Skin of body (tissue), 2 donors: ENCODE data around the gene XKR8. TPM values are rescaled to one million over a fixed set of nuclear protein-coding genes. Genes with fewer than 3 reads are reported as not detected.
"Not testable (repeated sequence)": the region's sequence is repeated elsewhere in the genome, so short reads cannot be mapped to it uniquely, and the experiment has no call there.

Source experiments
- DNase-seq: peaks from one replicate; lab custom pipeline; 2025; lab: John Stamatoyannopoulos, UW
- total RNA-seq: library from RNA; depleted of rRNA; stranded (reverse); fragments of >200 nt; gene quantifications from one replicate; pipeline ENCODE4 v1.2.3, GENCODE V29; 2014

XKR8 gene
- total RNA-seq, 1 donor from 2014 or later: 1.9 TPM

DNA sequence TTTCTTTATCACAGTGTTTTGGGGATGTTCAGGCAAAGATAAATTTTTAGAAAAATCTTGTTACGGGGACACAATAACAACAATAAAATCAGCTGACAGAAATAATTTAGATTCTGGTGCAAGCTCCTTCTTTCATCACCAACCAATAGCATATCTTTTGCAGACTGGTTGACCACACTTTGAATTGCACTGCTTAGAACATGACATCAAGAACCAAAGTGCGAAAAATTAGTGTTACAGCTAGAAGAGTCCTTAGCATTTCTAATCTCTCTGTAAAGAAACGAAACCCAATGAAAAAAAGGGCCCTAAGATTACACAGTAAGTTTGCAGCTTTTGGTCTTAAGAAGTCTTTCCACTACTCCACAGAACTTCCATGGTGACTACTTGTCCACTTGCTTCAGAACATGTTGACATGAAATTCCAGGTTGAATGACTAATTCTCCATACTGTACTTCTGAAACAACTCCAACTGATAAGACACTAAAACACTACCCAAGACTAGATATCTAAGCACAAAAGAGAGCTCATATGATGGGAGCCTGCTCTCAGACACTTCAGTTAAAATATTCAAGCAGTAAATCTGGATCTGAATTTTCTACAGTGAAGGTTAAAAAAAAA lies 31.3 kb downstream of the XKR8 start:
- no peak for DNase-seq

DNA sequence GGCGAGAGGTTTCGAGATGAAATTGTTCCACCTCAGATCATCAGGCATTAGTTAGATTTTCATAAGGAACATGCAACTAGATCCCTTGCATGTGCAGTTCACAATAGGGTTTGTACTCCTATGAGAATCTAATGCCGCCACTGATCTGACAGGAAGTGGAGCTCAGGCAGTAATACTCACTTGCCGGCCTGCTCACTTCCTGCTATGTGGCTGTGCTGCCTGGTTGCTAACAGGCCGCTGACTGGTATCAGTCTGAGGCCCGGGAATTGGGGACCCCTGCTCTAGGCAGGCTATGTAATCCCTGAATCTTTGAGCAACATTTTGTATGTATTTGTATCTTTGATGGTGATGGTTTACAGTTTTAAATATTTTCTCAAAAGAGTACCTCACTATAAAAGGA lies 32.5 kb downstream of the XKR8 start:
- DNase-seq: no peak

DNA sequence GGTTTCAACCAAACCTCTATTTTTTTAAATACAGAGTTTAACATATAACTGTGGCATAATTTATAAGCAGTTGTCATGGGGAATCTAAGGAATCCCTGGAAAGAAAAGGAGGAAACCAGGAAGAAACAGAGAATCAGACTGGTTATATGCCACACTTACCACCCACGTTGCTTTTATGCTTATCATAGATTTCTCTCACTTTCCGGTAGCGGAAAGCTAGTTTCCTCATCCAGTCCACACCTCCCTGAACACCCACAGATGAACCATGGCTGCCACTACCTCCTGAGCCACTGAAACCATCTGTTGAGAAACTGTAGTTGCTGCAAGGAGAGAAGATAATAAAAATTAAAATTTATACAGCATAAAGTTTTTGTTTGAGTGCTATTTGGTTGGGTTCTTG lies 33.5 kb downstream of the XKR8 start:
- no peak for DNase-seq

DNA sequence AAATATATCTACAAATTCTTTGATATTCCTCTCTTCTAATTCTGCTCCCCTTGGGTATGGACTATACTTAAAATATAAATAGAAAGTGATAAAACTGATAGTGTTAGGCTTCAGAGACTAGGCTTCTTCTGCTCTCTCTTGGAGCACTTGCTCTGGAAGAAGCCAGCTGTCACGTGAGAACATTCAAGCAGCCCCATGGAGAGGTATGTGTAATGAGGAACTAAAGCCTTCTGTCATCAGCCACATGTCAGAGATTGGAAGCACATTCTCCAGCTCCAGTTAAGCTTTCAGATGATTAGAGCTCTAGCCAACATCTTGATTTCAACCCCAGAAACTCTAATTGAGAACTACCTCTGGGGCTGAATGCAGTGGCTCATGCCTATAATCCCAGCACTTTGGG lies 34.3 kb downstream of the XKR8 start:
- peak; percentile 46 for DNase-seq

DNA sequence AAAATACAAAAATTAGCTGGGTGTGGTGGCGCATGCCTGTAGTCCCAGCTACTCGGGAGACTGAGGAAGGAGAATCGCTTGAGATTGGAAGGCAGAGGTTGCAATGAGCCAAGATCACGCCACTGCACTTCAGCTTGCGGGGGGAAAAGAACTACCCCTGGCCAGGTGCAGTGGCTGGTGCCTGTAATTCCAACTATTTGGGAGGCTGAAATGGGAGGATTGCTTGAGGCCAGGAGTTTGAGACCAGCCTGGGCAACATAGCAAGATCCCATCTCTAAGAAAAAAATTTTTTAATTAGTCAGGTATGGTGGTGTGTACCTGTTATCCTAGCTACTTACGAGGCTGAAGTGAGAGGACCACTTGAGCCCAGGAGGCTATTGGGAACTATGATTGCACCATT lies 34.8 kb downstream of the XKR8 start:
- DNase-seq: not testable (repeated sequence)

DNA sequence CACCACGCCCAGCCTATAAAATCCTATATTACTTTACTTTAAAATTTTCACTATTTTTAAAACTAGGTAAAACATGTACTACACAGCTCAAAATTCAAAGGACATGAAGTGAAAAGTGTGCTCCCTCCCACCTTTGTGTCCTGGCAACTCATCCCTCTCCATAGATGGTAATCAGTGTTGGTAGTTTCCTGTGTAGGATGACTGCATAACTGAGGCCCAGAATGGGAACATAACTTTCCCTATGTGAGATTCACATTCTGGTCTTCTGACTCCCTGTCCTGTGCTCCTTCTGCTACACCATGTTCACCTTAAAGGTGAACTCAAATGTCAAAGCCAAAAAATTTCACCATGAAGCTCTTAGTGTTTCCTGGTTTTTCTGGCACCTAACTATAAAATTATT lies 39.3 kb downstream of the XKR8 start:
- no peak for DNase-seq

DNA sequence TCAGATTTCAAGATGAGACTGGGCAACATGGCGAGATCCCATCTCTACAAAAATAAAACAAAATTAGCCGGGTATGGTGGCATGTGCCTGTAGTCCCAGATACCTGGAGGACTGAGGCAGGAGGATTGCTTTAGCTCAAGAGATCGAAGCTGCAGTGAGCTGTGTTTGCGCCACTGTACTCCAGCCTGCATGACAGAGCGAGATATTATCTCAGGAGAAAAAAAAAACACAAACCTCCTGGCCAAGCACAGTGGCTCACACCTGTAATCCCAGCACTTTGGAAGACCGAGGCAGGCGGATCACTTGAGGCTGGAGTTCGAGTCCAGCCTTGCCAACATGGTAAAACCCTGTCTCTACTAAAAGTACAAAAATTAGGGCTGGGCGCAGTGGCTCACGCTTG lies 42.8 kb downstream of the XKR8 start:
- no peak for DNase-seq

DNA sequence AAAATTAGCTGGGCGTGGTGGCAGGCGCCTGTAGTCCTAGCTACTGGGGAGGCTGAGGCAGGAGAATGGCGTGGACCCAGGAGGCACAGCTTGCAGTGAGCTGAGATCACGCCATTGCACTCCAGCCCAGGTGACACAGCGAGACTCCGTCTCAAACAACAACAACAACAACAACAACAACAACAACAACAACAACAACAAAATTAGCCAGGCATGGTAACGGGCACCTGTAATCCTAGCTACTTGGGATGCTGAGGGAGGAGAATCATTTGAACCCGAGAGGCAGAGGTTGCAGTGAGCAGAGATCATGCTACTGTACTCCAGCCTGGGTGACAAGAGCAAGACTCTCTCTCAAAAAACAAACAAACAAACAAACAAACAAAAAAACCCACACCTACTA lies 43.3 kb downstream of the XKR8 start:
- DNase-seq: not testable (repeated sequence)

DNA sequence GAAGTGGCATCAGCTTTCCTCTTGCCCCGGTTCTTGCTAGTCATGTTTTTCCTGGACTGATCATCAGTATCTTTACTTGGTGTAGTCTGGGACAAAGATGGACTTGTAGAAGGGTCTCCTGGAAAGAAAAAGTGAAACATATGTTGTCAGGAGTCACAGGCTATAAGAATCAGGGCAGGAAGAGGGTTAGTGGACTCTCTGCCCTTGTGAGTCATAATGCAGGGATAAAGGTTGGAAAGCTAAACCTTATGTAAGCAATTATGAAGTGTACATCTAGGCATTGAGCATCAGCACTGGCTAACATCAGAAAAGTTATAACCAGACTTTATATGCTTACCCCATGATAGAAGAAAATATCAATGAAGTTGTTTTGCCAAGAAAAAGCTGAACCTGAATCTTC lies 51.2 kb downstream of the XKR8 start:
- DNase-seq: no peak

Other genes starting within 250 kb of the XKR8 start
- 10.9 TPM for gene FAM76A, start 234.0 kb upstream of the XKR8 start, total RNA-seq
- 46.0 TPM for gene STX12, start 186.8 kb upstream of the XKR8 start, total RNA-seq
- gene PPP1R8, start 129.2 kb upstream of the XKR8 start, total RNA-seq: 31.9 TPM
- 13.0 TPM for gene THEMIS2, start 87.4 kb upstream of the XKR8 start, total RNA-seq
- 44.4 TPM for gene RPA2, start 45.4 kb upstream of the XKR8 start, total RNA-seq
- gene SMPDL3B, start 25.0 kb upstream of the XKR8 start, total RNA-seq: 1.6 TPM
- 10.9 TPM for gene EYA3, start 128.6 kb downstream of the XKR8 start, total RNA-seq
- gene PTAFR, start 216.7 kb downstream of the XKR8 start, total RNA-seq: 3.1 TPM